ENCODE data around the gene ARHGAP28. TPM values are rescaled to one million over a fixed set of nuclear protein-coding genes. Genes with fewer than 3 reads are reported as not detected.

The ARHGAP28 gene
- total RNA-seq, 1 experiment from 2014 or later: 0.41 TPM

DNA sequence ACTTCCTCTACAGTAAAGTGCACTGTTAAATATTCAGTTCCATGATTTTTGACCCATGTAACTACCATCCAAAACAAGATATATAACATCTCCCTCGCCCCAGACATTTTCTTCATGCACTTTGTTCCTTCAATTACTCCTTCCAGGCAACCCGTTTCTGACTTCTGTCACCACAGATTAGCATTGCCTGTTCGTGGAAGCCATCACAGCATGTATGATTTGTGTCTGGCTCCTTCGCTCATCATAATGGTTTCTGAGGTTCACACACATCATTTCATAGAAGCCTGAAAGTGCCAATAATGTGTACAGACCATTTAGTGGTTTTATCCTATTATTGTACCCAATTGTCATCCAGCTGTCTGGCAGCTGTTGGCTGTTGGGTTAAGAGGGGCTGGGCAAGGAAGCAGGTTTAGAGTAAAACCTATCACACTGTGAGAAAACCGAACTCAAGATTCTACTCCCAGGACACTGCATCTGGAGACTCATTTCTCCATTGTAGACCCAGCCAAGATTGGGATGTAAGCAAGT is 16.1 kb downstream of the ARHGAP28 start:
- intact Hi-C loops (cut with micrococcal nuclease; ENCODE audit: unreplicated experiment): no loop called here
- ChIA-PET POLR2A (no interaction called here), CTCF (no interaction called here)
- H3K9me3 ChIP-seq (ENCODE audit: control insufficient read depth, insufficient read depth, low read depth, low read length): no peaks in the 10 kb centered on the region
- no peaks in the 10 kb centered on the region for H3K36me3 ChIP-seq (ENCODE audit: control insufficient read depth, insufficient read depth, low read length)
- no peak overlapping the region for H3K4me3 ChIP-seq (ENCODE audit: low read depth in 2 of 2, low read length in 2 of 2)
- DNase-seq (ENCODE audit: low read depth, low spot score): no peak
- H3K27ac ChIP-seq (ENCODE audit: low read length): no peak overlapping the region
- H3K27me3 ChIP-seq (ENCODE audit: control insufficient read depth, insufficient read depth, low read length): no peaks in the 10 kb centered on the region
- no peaks in the 10 kb centered on the region for H3K4me1 ChIP-seq (ENCODE audit: control insufficient read depth, insufficient read depth, low read length)
- no peak for TF ChIP-seq POLR2AphosphoS5 (IDR thresholded peaks at IDR 0.05; ENCODE audit: low read depth, low read length)
- TF ChIP-seq, protein P1, sequence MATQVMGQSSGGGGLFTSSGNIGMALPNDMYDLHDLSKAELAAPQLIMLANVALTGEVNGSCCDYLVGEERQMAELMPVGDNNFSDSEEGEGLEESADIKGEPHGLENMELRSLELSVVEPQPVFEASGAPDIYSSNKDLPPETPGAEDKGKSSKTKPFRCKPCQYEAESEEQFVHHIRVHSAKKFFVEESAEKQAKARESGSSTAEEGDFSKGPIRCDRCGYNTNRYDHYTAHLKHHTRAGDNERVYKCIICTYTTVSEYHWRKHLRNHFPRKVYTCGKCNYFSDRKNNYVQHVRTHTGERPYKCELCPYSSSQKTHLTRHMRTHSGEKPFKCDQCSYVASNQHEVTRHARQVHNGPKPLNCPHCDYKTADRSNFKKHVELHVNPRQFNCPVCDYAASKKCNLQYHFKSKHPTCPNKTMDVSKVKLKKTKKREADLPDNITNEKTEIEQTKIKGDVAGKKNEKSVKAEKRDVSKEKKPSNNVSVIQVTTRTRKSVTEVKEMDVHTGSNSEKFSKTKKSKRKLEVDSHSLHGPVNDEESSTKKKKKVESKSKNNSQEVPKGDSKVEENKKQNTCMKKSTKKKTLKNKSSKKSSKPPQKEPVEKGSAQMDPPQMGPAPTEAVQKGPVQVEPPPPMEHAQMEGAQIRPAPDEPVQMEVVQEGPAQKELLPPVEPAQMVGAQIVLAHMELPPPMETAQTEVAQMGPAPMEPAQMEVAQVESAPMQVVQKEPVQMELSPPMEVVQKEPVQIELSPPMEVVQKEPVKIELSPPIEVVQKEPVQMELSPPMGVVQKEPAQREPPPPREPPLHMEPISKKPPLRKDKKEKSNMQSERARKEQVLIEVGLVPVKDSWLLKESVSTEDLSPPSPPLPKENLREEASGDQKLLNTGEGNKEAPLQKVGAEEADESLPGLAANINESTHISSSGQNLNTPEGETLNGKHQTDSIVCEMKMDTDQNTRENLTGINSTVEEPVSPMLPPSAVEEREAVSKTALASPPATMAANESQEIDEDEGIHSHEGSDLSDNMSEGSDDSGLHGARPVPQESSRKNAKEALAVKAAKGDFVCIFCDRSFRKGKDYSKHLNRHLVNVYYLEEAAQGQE (IDR thresholded peaks at IDR 0.05; ENCODE audit: insufficient read depth in 1 of 2, low read depth in 2 of 2, low read length in 1 of 2): no peak
- no peak for TF ChIP-seq TCF7L2 (IDR thresholded peaks at IDR 0.05; ENCODE audit: low read depth, low read length)
- TF ChIP-seq, protein P2, sequence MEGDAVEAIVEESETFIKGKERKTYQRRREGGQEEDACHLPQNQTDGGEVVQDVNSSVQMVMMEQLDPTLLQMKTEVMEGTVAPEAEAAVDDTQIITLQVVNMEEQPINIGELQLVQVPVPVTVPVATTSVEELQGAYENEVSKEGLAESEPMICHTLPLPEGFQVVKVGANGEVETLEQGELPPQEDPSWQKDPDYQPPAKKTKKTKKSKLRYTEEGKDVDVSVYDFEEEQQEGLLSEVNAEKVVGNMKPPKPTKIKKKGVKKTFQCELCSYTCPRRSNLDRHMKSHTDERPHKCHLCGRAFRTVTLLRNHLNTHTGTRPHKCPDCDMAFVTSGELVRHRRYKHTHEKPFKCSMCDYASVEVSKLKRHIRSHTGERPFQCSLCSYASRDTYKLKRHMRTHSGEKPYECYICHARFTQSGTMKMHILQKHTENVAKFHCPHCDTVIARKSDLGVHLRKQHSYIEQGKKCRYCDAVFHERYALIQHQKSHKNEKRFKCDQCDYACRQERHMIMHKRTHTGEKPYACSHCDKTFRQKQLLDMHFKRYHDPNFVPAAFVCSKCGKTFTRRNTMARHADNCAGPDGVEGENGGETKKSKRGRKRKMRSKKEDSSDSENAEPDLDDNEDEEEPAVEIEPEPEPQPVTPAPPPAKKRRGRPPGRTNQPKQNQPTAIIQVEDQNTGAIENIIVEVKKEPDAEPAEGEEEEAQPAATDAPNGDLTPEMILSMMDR (IDR thresholded peaks at IDR 0.05): no peak
- no peak for TF ChIP-seq SIN3A (IDR thresholded peaks at IDR 0.05; ENCODE audit: borderline replicate concordance, insufficient read depth, low read depth, low read length)
- no peak for ATAC-seq
- in situ Hi-C loops (cut with HindIII; ENCODE audit: low pct_unique_long_range_greater_than_20kb, low sequenced_read_pairs): no loop called here
- BruUV-seq (replicated peaks): no TSS peak

DNA sequence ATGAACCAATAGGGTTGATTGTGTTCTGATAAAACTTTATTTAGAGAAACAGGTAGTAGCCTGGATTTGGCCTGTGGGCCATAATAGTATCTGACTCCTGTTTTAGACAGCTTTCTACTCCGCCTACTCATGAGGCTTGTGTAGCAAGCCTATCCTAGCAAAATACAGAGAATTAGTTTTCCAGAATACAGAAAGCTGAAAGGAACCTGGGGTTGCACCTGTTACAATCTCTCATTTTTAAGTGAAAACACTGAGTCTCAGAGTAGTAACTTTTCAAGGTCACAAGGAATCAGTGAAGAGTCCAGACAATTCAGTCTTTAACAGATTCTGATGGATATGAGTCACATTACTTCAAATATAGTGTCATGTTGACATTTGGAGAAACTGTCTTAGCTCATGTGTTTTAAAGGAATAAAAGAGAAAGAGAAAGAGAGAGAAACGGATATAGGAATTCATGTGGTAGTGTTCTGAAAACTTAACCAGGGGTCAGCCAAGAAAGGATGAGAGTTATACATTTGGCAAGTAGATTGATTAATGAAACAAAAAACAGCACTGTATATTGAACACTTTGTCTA is 17.0 kb downstream of the ARHGAP28 start:
- no peak for DNase-seq (ENCODE audit: low read depth, low spot score)
- Histone ChIP-seq H3K27me3 (ENCODE audit: control insufficient read depth, insufficient read depth, low read length) (no peaks in the 10 kb centered on the region), H3K27ac (ENCODE audit: low read length) (no peak overlapping the region), H3K4me3 (ENCODE audit: low read depth in 2 of 2, low read length in 2 of 2) (no peak overlapping the region), H3K36me3 (ENCODE audit: control insufficient read depth, insufficient read depth, low read length) (no peaks in the 10 kb centered on the region), H3K4me1 (ENCODE audit: control insufficient read depth, insufficient read depth, low read length) (no peaks in the 10 kb centered on the region), H3K9me3 (ENCODE audit: control insufficient read depth, insufficient read depth, low read depth, low read length) (no peaks in the 10 kb centered on the region)
- in situ Hi-C loops (cut with HindIII; ENCODE audit: low pct_unique_long_range_greater_than_20kb, low sequenced_read_pairs): no loop called here
- ATAC-seq: no peak
- POLR2A ChIA-PET: no interaction called here
- intact Hi-C loops (cut with micrococcal nuclease; ENCODE audit: unreplicated experiment): no loop called here
- no TSS peak for BruUV-seq (replicated peaks)
- CTCF ChIA-PET: no interaction called here
- TF ChIP-seq, protein P1 (IDR thresholded peaks at IDR 0.05; ENCODE audit: insufficient read depth in 1 of 2, low read depth in 2 of 2, low read length in 1 of 2): no peak
- TF ChIP-seq TCF7L2 (IDR thresholded peaks at IDR 0.05; ENCODE audit: low read depth, low read length) (no peak), POLR2AphosphoS5 (IDR thresholded peaks at IDR 0.05; ENCODE audit: low read depth, low read length) (no peak), SIN3A (IDR thresholded peaks at IDR 0.05; ENCODE audit: borderline replicate concordance, insufficient read depth, low read depth, low read length) (no peak)
- TF ChIP-seq, protein P2 (IDR thresholded peaks at IDR 0.05): no peak
